BE2C (cell line): ENCODE data around the gene C12orf43.
A peak's percentile ranks its signal among the peaks of the same experiment; 100 is the strongest.

Source experiments
- DNase-seq: peaks from one replicate; pipeline ENCODE4 v3.0.0-alpha.2; 2020
- H3K27me3 ChIP-seq: fragments of 250-450 bp; sonication (Bioruptor Pico); 2 replicates; pipeline ENCODE4 v1.5.1; 2020; ENCODE audit warnings: mild to moderate bottlenecking
- H3K36me3 ChIP-seq: fragments of 250-450 bp; sonication (Bioruptor Pico); 2 replicates; pipeline ENCODE4 v1.5.1; 2020; ENCODE audit warnings: mild to moderate bottlenecking
- H3K4me1 ChIP-seq: fragments of 250-450 bp; sonication (Bioruptor Pico); 2 replicates; pipeline ENCODE4 v1.5.1; 2020
- H3K4me3 ChIP-seq: 2 replicates; pipeline ENCODE4 v1.5.1; 2011; ENCODE audit warnings: low read depth, low read length
- H3K9me3 ChIP-seq: fragments of 250-450 bp; sonication (Bioruptor Pico); 2 replicates; pipeline ENCODE4 v1.5.1; 2020
- CTCF ChIP-seq: IDR thresholded peaks from 2 replicates; pipeline ENCODE4 v1.5.1; 2012; ENCODE audit warnings: mild to moderate bottlenecking, low read depth, low read length

The C12orf43 gene

DNA sequence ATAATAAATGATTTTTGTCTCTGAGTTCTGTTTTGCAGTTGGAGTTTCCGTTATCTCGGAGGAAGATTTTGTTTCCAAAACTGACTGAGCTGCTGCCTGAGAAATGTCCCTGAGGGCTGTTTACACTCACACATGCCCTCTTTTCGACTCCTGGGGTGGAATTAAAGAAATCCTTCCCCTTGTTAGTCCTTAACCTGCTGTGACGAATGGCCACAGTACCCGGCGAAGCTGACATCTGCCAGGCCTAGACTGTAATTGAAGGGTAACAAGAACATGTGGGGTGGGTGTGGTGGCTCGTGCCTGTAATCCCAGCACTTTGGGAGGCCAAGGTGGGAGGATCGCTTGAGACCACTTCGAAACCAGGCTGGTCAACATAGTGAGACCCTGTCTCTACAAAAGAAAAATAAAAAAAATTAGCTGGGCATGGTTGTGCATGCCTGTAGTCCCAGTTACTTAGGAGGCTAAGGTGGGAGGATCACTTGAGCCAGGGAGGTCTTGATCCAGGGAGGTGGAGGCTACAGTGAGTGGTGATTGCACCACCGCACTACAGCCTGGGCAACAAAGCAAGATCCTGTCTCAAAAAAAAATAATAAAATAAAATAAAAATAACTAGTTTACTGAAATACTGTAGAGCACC is 14.4 kb upstream of the C12orf43 start:
- Histone ChIP-seq H3K4me1 (no peaks in the 10 kb centered on the region; the same call in 1 of the 2 replicates), H3K27me3 (no peaks in the 10 kb centered on the region), H3K36me3 (no peaks in the 10 kb centered on the region), H3K9me3 (no peaks in the 10 kb centered on the region), H3K4me3 (no peak overlapping the region)
- DNase-seq, result no peak
- no peak for TF ChIP-seq CTCF

DNA sequence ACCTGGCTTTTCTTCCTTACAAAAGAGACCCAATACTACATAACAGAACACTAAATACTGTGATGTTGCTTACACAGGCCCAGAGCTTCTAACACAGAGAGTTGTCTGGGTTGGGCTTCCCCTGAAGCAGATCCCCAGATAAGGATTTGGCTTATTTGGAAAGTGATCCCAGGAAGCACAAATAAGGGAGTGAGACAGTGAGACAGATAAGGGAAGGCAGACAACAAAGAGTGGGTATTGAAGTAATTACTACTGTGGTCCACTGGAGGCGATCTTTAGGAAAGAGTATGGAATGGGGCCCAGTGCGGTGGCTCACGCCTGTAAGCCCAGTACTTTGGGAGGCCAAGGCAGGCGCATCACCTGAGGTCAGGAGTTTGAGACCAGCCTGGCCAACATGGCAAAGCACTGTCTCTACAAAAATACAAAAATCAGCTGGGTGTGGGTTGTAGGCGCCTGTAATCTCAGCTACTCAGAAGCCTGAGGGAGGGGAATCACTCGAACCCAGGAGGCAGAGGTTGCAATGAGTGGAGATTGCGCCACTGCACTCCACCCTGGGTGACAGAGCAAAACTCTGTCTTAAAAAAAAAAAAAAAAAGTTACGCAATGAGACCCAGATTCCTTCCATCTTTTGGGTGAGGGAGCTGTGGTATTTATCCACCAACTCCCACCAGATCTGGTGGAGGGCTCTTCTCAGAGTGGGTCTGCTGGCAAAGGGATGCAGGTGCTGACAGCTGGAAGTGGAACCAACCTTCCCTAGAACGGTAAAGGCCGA is 10.2 kb upstream of the C12orf43 start:
- Histone ChIP-seq H3K36me3 (no peaks in the 10 kb centered on the region), H3K4me1 (no peaks in the 10 kb centered on the region; the same call in 1 of the 2 replicates), H3K9me3 (no peaks in the 10 kb centered on the region), H3K4me3 (no peak overlapping the region), H3K27me3 (no peaks in the 10 kb centered on the region)
- no peak for DNase-seq
- TF ChIP-seq CTCF, result peak; percentile 36

GRCh38 chr12:121025442-121026226 is 9.3 kb upstream of the C12orf43 start:
- no peaks in the 10 kb centered on the region for H3K36me3 ChIP-seq
- no peak for TF ChIP-seq CTCF
- H3K4me3 ChIP-seq, result no peak overlapping the region
- no peaks in the 10 kb centered on the region for H3K27me3 ChIP-seq
- H3K4me1 ChIP-seq, result no peaks in the 10 kb centered on the region; the same call in 1 of the 2 replicates
- DNase-seq, result no peak
- H3K9me3 ChIP-seq, result no peaks in the 10 kb centered on the region

DNA sequence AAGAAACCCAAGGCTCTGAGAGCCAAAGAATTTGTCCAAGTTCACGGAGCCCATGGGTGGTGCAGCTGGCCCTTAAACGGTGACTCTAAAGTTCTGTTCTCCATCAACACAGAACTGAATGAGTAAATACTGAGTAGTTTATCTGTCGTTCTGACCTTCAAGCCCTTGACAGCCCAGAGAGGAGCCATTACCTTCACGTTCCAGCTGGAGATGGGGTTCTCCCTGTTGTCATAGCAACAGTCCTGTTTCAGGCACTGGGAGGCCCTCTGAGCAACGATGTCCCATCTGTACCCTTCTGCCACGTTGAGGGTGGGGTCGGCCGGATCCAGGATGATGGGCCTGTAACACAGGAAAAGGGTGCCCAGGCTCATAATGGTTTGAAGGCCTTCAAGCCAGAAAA is 7.5 kb upstream of the C12orf43 start:
- TF ChIP-seq CTCF, result no peak
- Histone ChIP-seq H3K36me3 (no peaks in the 10 kb centered on the region), H3K9me3 (no peaks in the 10 kb centered on the region), H3K27me3 (no peaks in the 10 kb centered on the region), H3K4me1 (no peaks in the 10 kb centered on the region; the same call in 1 of the 2 replicates), H3K4me3 (no peak overlapping the region)
- no peak for DNase-seq

GRCh38 chr12:121022713-121023112 is 6.4 kb upstream of the C12orf43 start:
- Histone ChIP-seq H3K9me3 (no peaks in the 10 kb centered on the region), H3K27me3 (no peaks in the 10 kb centered on the region), H3K4me3 (no peak overlapping the region), H3K4me1 (no peaks in the 10 kb centered on the region; the same call in 1 of the 2 replicates), H3K36me3 (no peaks in the 10 kb centered on the region)
- no peak for DNase-seq
- TF ChIP-seq CTCF, result no peak
